ENCODE data around the gene COLGALT1.

GRCh38 chr19:17564781-17565180 is 9.3 kb downstream of the COLGALT1 start:
- TF ChIP-seq CTCF (IDR thresholded peaks at IDR 0.05) (no peak), POLR2A (IDR thresholded peaks at IDR 0.05) (no peak)

All from thyroid gland (tissue), 4 donors.